NAMALWA (cell line): Measurements from ENCODE around the gene SHISA9.
"Not testable (repeated sequence)": the region's sequence is repeated elsewhere in the genome, so short reads cannot be mapped to it uniquely, and the experiment has no call there.

Source experiments
- DNase-seq: peaks from one replicate; pipeline ENCODE4 v3.0.0-alpha.2; 2015; ENCODE audit warnings: low spot score

The SHISA9 gene

GRCh38 chr16:12901597-12902461, at the start of gene SHISA9:
TSS of gene SHISA9 (plus strand) at chr16:12901598.
- DNase-seq = no peak

- no peak for DNase-seq
Measured at GRCh38 chr16:12853972-12854371, 47.4 kb upstream of the SHISA9 start.

- DNase-seq = not testable (repeated sequence)
Measured at GRCh38 chr16:12857435-12857834, 44.0 kb upstream of the SHISA9 start.

- no peak for DNase-seq
Measured at GRCh38 chr16:12862327-12862726, 39.1 kb upstream of the SHISA9 start.

- DNase-seq = no peak
Measured at GRCh38 chr16:12862941-12863340, 38.5 kb upstream of the SHISA9 start.

GRCh38 chr16:12866981-12867551, 34.3 kb upstream of the SHISA9 start:
- no peak for DNase-seq

GRCh38 chr16:12868169-12868568, 33.2 kb upstream of the SHISA9 start:
- no peak for DNase-seq

- DNase-seq = no peak
Measured at GRCh38 chr16:12868788-12869187, 32.6 kb upstream of the SHISA9 start.

- DNase-seq = no peak
Measured at GRCh38 chr16:12869698-12870427, 31.5 kb upstream of the SHISA9 start.

GRCh38 chr16:12871784-12872183, 29.6 kb upstream of the SHISA9 start:
- DNase-seq = no peak

- DNase-seq = no peak
Measured at GRCh38 chr16:12874186-12874585, 27.2 kb upstream of the SHISA9 start.

GRCh38 chr16:12876778-12877177, 24.6 kb upstream of the SHISA9 start:
- no peak for DNase-seq

GRCh38 chr16:12878973-12879372, 22.4 kb upstream of the SHISA9 start:
- no peak for DNase-seq

GRCh38 chr16:12879812-12880211, 21.6 kb upstream of the SHISA9 start:
- peak; percentile 25 for DNase-seq

GRCh38 chr16:12881182-12881581, 20.2 kb upstream of the SHISA9 start:
- no peak for DNase-seq

GRCh38 chr16:12881740-12882139, 19.7 kb upstream of the SHISA9 start:
- no peak for DNase-seq

- no peak for DNase-seq
Measured at GRCh38 chr16:12885742-12886141, 15.7 kb upstream of the SHISA9 start.

- DNase-seq = no peak
Measured at GRCh38 chr16:12891836-12892235, 9.6 kb upstream of the SHISA9 start.

- no peak for DNase-seq
Measured at GRCh38 chr16:12893050-12893750, 8.2 kb upstream of the SHISA9 start.

- peak; percentile 62 for DNase-seq
Measured at GRCh38 chr16:12896562-12896961, 4.8 kb upstream of the SHISA9 start.

- no peak for DNase-seq
Measured at GRCh38 chr16:12898551-12898950, 2.8 kb upstream of the SHISA9 start.

- no peak for DNase-seq
Measured at GRCh38 chr16:12899529-12900143, 1.8 kb upstream of the SHISA9 start.
